Progenitor cell of endocrine pancreas (in vitro differentiated cells): Measurements from ENCODE around the gene SLC9A5. TPM values are rescaled to one million over a fixed set of nuclear protein-coding genes. Genes with fewer than 3 reads are reported as not detected.

Experiments used
- DNase-seq: peaks from one replicate; pipeline ENCODE4 v3.0.0; 2021; ENCODE audit warnings: low spot score; ENCODE audit not compliant: unreplicated experiment
- H3K27ac Mint-ChIP-seq: 2 replicates; pipeline ENCODE4 v1.8.0; 2021; ENCODE audit warnings: mild to moderate bottlenecking, moderate library complexity, mixed read lengths
- H3K27me3 Mint-ChIP-seq: 2 replicates; pipeline ENCODE4 v1.8.0; 2021; ENCODE audit warnings: mixed read lengths
- H3K36me3 Mint-ChIP-seq: 2 replicates; pipeline ENCODE4 v1.8.0; 2022; ENCODE audit warnings: mixed read lengths; ENCODE audit not compliant: insufficient read depth
- H3K4me1 Mint-ChIP-seq: 2 replicates; pipeline ENCODE4 v1.8.0; 2021; ENCODE audit warnings: low read depth, mixed read lengths
- H3K4me3 Mint-ChIP-seq: 2 replicates; pipeline ENCODE4 v1.8.0; 2021; ENCODE audit warnings: low read depth, mild to moderate bottlenecking, moderate library complexity, mixed read lengths
- H3K9me3 Mint-ChIP-seq: 2 replicates; pipeline ENCODE4 v1.8.0; 2021; ENCODE audit warnings: low read depth, mixed read lengths
- CTCF ChIP-seq: fragments of 200-600 bp; sonication (generic); IDR thresholded peaks from one replicate; pipeline ENCODE4 v1.5.0; 2021; ENCODE audit warnings: antibody characterized with exemption, mild to moderate bottlenecking; ENCODE audit not compliant: unreplicated experiment
- total RNA-seq: library from RNA; stranded (reverse); gene quantifications from 2 replicates; pipeline ENCODE4 v1.2.1, GENCODE V29; 2021

SLC9A5 gene
- total RNA-seq, 1 donor from 2014 or later: 3.4 TPM

GRCh38 chr16:67228905-67229304 is 19.9 kb upstream of the SLC9A5 start:
- H3K4me3 Mint-ChIP-seq: peak overlapping the region; percentile 100
- no peaks in the 10 kb centered on the region for H3K27me3 Mint-ChIP-seq
- no peak overlapping the region for H3K27ac Mint-ChIP-seq
- H3K9me3 Mint-ChIP-seq: no peaks in the 10 kb centered on the region
- no peak for DNase-seq
- peaks cover 17% of the 10 kb centered on the region for H3K4me1 Mint-ChIP-seq
- peaks cover 7% of the 10 kb centered on the region for H3K36me3 Mint-ChIP-seq
- no peak for TF ChIP-seq CTCF

- H3K27ac Mint-ChIP-seq: no peak overlapping the region
- H3K27me3 Mint-ChIP-seq: no peaks in the 10 kb centered on the region
- TF ChIP-seq CTCF: no peak
- H3K4me1 Mint-ChIP-seq: peaks cover 17% of the 10 kb centered on the region
- peaks cover 7% of the 10 kb centered on the region for H3K36me3 Mint-ChIP-seq
- no peaks in the 10 kb centered on the region for H3K9me3 Mint-ChIP-seq
- H3K4me3 Mint-ChIP-seq: peak overlapping the region; percentile 9
- DNase-seq: no peak
Measured at GRCh38 chr16:67229906-67230808, 18.6 kb upstream of the SLC9A5 start.

GRCh38 chr16:67230809-67231660 is 17.7 kb upstream of the SLC9A5 start:
- no peak for TF ChIP-seq CTCF
- DNase-seq: no peak
- Mint-ChIP-seq H3K4me3 (no peak overlapping the region), H3K27ac (no peak overlapping the region), H3K9me3 (no peaks in the 10 kb centered on the region), H3K4me1 (peaks cover 17% of the 10 kb centered on the region), H3K36me3 (peaks cover 8% of the 10 kb centered on the region), H3K27me3 (no peaks in the 10 kb centered on the region)

- Mint-ChIP-seq H3K27me3 (no peaks in the 10 kb centered on the region), H3K27ac (no peak overlapping the region), H3K9me3 (no peaks in the 10 kb centered on the region), H3K4me1 (no peaks in the 10 kb centered on the region), H3K36me3 (peaks cover 14% of the 10 kb centered on the region), H3K4me3 (no peak overlapping the region)
- DNase-seq: no peak
- no peak for TF ChIP-seq CTCF
Measured at GRCh38 chr16:67233596-67233995, 15.2 kb upstream of the SLC9A5 start.

- TF ChIP-seq CTCF: no peak
- Mint-ChIP-seq H3K36me3 (peaks cover 14% of the 10 kb centered on the region), H3K9me3 (no peaks in the 10 kb centered on the region), H3K4me3 (no peak overlapping the region), H3K27ac (no peak overlapping the region), H3K27me3 (no peaks in the 10 kb centered on the region), H3K4me1 (no peaks in the 10 kb centered on the region)
- DNase-seq: no peak
Measured at GRCh38 chr16:67234180-67234597, 14.6 kb upstream of the SLC9A5 start.
